ENCODE results near the gene STK36. TPM values are rescaled to one million over a fixed set of nuclear protein-coding genes. Genes with fewer than 3 reads are reported as not detected.

Gene STK36
- total and polyA plus RNA-seq, 12 donors = 12.4 to 112 (median 36.3) TPM

DNA sequence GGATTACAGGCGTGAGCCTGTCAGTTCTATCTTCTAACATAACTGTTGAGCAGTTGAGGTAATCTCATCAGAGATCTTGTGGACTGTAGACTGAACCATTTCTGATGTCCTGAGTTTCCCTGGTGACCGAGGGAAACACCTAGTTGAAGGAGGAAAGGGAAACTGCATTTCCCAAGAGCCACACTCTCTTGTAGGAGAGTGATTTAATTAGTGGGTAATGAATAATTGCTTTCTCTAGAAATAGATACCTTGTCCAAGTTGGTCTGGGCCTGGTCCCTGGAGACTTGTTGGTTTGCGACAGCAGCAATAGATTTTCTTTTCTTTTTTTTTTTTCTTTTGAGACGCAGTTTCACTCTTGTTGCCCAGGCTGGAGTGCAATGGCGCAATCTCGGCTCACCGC is 46.2 kb downstream of the STK36 start:
- 86 to 96% (median 89%) methylated on average over 7 of the region's 7 CpGs for WGBS, 4 donors
- intact Hi-C loops (cut with DNase I) = loop anchor here in 1 of 2 donors (10.0 kb wide), 1 partner anchor 67 kb away; the partner anchor contains the start of gene CYP27A1
- Histone ChIP-seq H3K27ac (peak overlapping the region in 4 of 5 donors; percentile 42 to 93 (median 82)), H3K36me3 (replicated peaks in 1 of 2) (no peaks in the 10 kb centered on the region), H3K27me3 (no peaks in the 10 kb centered on the region), H3K9me3 (replicated peaks in 1 of 3) (no peaks in the 10 kb centered on the region), H3K4me3 (no peak overlapping the region), H3K4me1 (replicated peaks in 1 of 2) (peaks cover 13 to 56% of the 10 kb centered on the region in 2 donors)
- TF ChIP-seq CTCF (IDR thresholded peaks at IDR 0.05) (no peak), POLR2A (IDR thresholded peaks at IDR 0.05) (no peak)
- DNase-seq = peak in 1 of 7 donors; percentile 46

- Histone ChIP-seq H3K27me3 (no peaks in the 10 kb centered on the region), H3K36me3 (replicated peaks in 1 of 2) (no peaks in the 10 kb centered on the region), H3K27ac (no peak overlapping the region), H3K4me1 (replicated peaks in 1 of 2) (peaks cover 16 to 55% of the 10 kb centered on the region in 2 donors), H3K4me3 (no peak overlapping the region), H3K9me3 (replicated peaks in 1 of 3) (no peaks in the 10 kb centered on the region)
- intact Hi-C loops (cut with DNase I) = loop anchor here in 1 of 2 donors (10.0 kb wide), 1 partner anchor 65 kb away; the partner anchor contains the start of gene CYP27A1
- WGBS, 4 donors = 67 to 72% (median 71%) methylated on average over 3 of the region's 3 CpGs
- no peak for DNase-seq
- TF ChIP-seq CTCF (IDR thresholded peaks at IDR 0.05) = no peak
- TF ChIP-seq POLR2A (IDR thresholded peaks at IDR 0.05) = no peak
Observed at GRCh38 chr2:218719457-218719856, 47.6 kb downstream of the STK36 start.

GRCh38 chr2:218720048-218721041 is 48.5 kb downstream of the STK36 start:
- Histone ChIP-seq H3K9me3 (replicated peaks in 1 of 3) (no peaks in the 10 kb centered on the region), H3K27me3 (no peaks in the 10 kb centered on the region), H3K27ac (no peak overlapping the region), H3K4me3 (no peak overlapping the region), H3K4me1 (replicated peaks in 1 of 2) (peaks cover 16 to 48% of the 10 kb centered on the region in 2 donors), H3K36me3 (replicated peaks in 1 of 2) (no peaks in the 10 kb centered on the region)
- no peak for DNase-seq
- 91 to 97% (median 94%) methylated on average over 19 of the region's 19 CpGs for WGBS, 4 donors
- intact Hi-C loops (cut with DNase I) = no loop called here
- TF ChIP-seq CTCF (IDR thresholded peaks at IDR 0.05) = no peak

- DNase-seq = no peak
- Histone ChIP-seq H3K36me3 (replicated peaks in 1 of 2) (no peaks in the 10 kb centered on the region), H3K4me1 (replicated peaks in 1 of 2) (peaks cover 12 to 39% of the 10 kb centered on the region in 2 donors), H3K27me3 (no peaks in the 10 kb centered on the region), H3K27ac (no peak overlapping the region), H3K9me3 (replicated peaks in 1 of 3) (peaks cover 0 to 10% (median 0%) of the 10 kb centered on the region in 3 donors), H3K4me3 (no peak overlapping the region)
- intact Hi-C loops (cut with DNase I) = no loop called here
- TF ChIP-seq POLR2A (IDR thresholded peaks at IDR 0.05) (no peak), CTCF (IDR thresholded peaks at IDR 0.05) (no peak)
Observed at GRCh38 chr2:218721488-218721887, 49.6 kb downstream of the STK36 start.
